GM12875 (cell line): ENCODE results near the gene TBX18.

Experiments used
- H3K4me3 ChIP-seq: one replicate; pipeline ENCODE4 v1.5.1; 2011; ENCODE audit warnings: low read depth, low read length, control low read depth
- CTCF ChIP-seq: IDR thresholded peaks from 2 replicates; pipeline ENCODE4 v1.5.1; 2011; ENCODE audit warnings: low read depth, mild to moderate bottlenecking, control low read depth, inconsistent platforms, low read length, moderate library complexity, borderline replicate concordance; ENCODE audit not compliant: insufficient read depth

Gene TBX18

GRCh38 chr6:84769306-84769705 is 4.9 kb upstream of the TBX18 start:
- TF ChIP-seq CTCF = no peak
- H3K4me3 ChIP-seq = no peak overlapping the region

- no peak for TF ChIP-seq CTCF
- H3K4me3 ChIP-seq = no peak overlapping the region
Measured at GRCh38 chr6:84768442-84769174, 4.2 kb upstream of the TBX18 start.

- no peak overlapping the region for H3K4me3 ChIP-seq
- no peak for TF ChIP-seq CTCF
Measured at GRCh38 chr6:84767526-84768201, 3.3 kb upstream of the TBX18 start.

GRCh38 chr6:84766799-84767525 is 2.6 kb upstream of the TBX18 start:
- no peak overlapping the region for H3K4me3 ChIP-seq
- no peak for TF ChIP-seq CTCF

- no peak overlapping the region for H3K4me3 ChIP-seq
- no peak for TF ChIP-seq CTCF
Measured at GRCh38 chr6:84766118-84766798, 1.9 kb upstream of the TBX18 start.

- no peak overlapping the region for H3K4me3 ChIP-seq
- no peak for TF ChIP-seq CTCF
Measured at GRCh38 chr6:84763886-84764331, 489 bp downstream of the TBX18 start.
